GM10266 (cell line): ENCODE data around the gene CRP.

Source experiments
- DNase-seq: peaks from one replicate; pipeline ENCODE4 v3.0.0; 2012; ENCODE audit errors: extremely low spot score
- CTCF ChIP-seq: IDR thresholded peaks from 2 replicates; pipeline ENCODE4 v1.5.1; 2012; ENCODE audit warnings: mild to moderate bottlenecking, low read depth; ENCODE audit not compliant: control insufficient read depth, insufficient read depth; ENCODE audit errors: missing control alignments

Gene CRP

GRCh38 chr1:159668739-159669138 is 45.6 kb downstream of the CRP start:
- no peak for DNase-seq
- no peak for TF ChIP-seq CTCF

GRCh38 chr1:159664247-159664646 is 50.1 kb downstream of the CRP start:
- no peak for TF ChIP-seq CTCF
- no peak for DNase-seq

GRCh38 chr1:159663552-159663951 is 50.8 kb downstream of the CRP start:
- no peak for DNase-seq
- TF ChIP-seq CTCF = no peak
